Germinal center (tissue), 1 donor: ENCODE data around the gene IL15RA.
"Not testable (repeated sequence)": the region's sequence is repeated elsewhere in the genome, so short reads cannot be mapped to it uniquely, and the experiment has no call there.

Experiments used
- DNase-seq: peaks from one replicate; pipeline ENCODE4 v3.0.0; 2012; ENCODE audit warnings: mixed read lengths, low spot score

Gene IL15RA

DNA sequence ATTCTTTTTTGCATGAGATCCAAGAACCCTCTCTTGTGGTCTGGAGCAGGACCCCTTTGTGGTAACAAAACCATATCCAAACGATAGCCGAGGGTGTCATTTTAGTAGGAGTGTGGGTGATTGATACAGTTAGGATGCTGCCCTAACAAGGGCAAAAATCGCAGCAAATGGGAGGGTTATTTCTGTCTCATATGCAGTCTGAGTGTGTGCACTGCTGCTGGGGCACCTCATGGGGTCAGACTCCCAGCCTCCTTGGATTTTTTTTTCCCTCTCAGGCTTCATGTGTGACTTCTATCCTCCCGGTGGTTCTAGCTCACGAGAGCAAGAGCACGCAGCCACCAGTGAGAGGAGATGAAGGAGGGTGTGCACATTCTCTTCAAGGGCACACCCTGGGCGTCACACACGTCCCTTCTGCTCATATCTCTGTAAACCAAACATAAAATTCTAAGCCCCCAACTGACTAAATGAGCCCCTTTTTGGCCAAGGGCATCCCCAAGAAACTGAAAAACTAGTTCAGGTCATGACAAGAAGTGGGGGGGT lies 28.6 kb upstream of the IL15RA start:
- no peak for DNase-seq

- DNase-seq = not testable (repeated sequence)
These were observed 27.9 kb upstream of the IL15RA start for GRCh38 chr10:6005161-6005804.

GRCh38 chr10:6002809-6003510 lies 25.6 kb upstream of the IL15RA start:
- DNase-seq = no peak

GRCh38 chr10:5999440-6000165 lies 22.3 kb upstream of the IL15RA start:
- no peak for DNase-seq

DNA sequence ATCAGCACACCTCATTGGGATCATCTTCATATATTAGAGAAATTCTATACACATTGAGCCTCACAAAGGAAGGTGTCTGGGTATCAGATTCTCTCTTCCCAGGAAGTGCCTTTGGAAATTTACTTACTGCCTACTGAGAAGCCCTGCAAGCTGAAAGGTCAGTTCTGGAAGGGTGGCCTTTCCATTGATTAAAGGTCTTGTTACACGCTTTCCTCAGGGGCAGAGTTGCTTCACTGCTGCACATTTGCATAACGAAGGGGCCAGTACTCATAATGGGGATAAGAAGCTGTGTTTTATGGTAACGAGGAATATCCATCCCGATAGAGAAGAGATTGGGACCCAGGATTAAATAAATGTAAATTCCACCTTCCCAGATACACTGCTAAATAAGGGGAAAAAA lies 19.4 kb upstream of the IL15RA start:
- no peak for DNase-seq

DNA sequence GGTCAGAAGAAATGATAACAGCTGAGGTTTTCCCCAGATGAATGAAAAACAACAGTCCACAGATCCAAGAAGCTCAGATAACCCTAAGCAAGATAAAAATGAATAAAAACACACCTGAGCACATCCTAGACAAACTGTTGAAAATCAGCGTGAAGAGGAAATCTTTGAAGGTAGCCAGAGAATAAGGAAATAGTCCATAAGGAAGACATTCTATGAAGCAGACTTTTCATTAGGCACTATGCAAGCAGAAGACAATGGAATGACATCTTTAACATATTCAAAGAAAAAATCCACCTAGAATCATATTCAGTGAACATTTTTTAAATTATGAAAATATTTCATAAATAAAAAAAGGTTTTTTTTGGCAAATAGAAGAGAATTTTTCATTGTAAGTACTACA lies 15.1 kb upstream of the IL15RA start:
- DNase-seq = no peak

- no peak for DNase-seq
These were observed 14.4 kb upstream of the IL15RA start for GRCh38 chr10:5991708-5992107.

DNA sequence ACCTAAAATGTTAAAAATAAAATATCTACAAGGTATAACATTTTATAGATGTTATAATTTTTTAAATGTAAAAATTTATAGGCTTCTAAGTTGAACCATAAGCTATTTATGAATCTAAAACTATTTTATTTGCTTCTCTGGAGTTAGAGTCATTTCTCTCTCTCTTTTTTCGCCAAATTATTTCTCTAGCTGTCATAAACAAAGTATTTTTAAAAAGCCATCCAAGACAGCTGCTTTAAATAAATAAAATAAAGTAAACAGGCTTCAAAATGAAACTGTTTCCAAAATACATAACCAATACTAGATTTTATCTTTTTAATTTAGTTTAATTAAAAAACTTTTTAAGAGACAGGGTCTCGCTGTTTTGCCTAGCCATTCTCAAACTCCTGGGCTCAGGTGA lies 12.4 kb upstream of the IL15RA start:
- DNase-seq = no peak

DNA sequence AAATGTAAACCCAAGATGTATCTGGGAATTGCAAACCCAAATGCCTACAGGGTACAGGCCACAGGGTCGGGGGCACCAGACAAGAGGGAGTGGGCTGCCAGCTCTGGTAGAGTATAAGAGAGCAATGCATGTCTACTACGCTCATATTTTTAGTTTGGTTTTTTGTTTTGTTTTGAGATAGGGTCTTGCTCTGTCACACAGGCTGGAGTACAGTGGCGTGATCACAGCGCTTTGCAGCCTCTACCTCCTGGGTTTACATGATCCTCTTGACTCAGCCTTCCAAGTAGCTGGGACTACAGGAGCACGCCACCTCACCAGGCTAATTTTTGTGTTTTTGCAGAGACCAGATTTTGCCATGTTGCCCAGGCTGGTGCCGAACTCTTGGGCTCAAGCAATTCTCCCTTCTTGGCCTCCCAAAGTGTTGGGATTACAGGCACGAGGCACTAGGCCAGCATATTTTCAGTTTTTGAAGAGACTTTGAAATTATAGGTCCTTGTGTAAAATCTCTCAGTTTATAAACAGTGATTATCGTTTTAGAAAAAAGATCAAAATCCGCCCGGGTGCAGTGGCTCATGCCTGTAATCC lies 11.1 kb upstream of the IL15RA start:
- no peak for DNase-seq

- no peak for DNase-seq
These were observed 10.4 kb upstream of the IL15RA start for GRCh38 chr10:5987747-5988146.

DNA sequence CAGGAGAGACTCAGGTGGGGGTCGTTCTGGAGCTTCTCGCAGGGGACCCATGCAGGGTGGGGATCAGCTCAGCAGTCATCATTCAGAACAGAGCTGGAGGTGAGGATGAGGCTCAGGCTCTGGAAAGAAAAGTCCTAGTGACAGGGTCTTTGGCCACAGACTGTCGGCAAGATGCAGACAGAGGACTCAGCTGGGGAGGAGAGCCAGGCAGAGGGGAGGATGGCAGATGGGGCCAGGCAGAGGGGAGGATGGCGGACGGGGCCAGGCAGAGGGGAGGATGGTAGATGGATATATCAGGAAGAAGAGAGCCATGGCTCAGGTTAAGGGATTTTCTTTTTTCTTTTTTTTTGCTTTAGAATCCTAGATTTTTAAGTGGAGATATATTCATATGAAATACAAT lies 7.7 kb upstream of the IL15RA start:
- no peak for DNase-seq

DNA sequence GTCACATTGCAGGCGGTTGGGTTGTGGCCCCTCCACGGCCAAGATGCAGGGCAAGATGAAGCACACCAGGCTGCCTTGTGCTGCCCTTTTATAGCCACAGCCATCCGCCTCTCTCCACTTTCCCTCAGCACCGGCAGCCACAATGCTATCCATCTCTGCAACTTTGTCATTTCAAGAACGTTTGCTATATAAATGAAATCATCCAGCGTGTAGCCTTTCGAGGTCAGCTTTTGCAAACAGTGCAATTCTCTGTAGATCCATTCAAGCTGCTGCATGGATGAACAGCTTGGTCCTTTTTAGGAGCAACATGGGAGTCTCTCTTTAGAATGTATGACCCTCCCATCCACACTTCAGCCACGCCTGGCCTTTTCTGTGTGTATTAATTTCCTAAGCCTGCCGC lies 6.4 kb upstream of the IL15RA start:
- DNase-seq = no peak

DNA sequence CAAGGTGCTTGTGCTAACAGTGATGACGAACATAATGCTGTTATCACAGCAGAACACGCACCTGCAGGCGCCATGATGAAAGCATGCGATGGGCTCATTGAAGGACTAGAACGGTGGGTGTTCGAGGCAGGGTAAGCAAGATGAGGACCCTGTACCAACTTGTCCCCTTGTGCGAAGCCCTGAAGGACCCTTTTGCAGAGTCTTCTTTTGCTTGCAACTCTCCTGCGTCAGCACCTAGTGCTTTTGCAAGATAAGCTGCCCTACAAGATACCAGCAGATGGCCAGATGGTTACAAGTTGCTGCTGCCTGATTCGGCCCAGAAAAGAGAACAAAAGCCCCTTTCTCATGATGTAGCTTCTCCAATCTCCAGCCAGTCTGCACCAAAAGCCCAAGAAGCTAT lies 4.2 kb upstream of the IL15RA start:
- no peak for DNase-seq

DNA sequence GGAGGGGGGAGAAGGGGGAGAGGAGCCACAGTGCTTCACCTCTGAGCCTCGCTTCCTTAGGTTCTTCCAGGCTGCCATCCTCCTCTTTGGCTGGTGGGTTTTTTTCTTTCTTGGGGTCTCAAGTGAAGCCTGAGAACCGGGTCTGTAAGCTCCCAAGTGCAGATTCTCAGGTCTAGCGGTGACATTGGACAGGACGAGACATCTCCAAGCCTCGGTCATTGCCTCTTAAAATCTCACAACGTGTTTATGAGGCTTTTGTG lies 817 bp upstream of the IL15RA start:
- no peak for DNase-seq

- DNase-seq = peak; percentile 58
These were observed 552 bp downstream of the IL15RA start for GRCh38 chr10:5976512-5977470.

GRCh38 chr10:5975641-5976473 lies 1.5 kb downstream of the IL15RA start:
- DNase-seq = peak; percentile 71

DNA sequence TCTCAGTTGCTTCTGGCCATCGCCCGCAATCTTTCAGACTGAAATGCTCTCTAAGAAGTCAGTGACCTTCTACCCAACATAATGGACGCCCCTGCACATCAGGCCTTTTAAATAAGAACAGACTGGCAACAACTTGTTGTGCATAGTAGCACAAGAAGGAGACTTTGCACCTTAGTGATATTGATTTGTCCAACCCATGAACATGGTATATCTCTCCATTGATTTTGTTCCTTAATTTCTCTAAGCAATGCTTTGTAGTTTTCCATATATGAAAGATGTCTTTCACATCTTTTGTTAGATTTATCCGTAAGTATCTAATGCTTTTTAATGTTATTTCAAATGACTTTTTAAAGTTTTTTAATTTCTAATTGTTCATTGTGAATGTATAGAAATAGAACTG lies 4.3 kb downstream of the IL15RA start:
- no peak for DNase-seq

DNA sequence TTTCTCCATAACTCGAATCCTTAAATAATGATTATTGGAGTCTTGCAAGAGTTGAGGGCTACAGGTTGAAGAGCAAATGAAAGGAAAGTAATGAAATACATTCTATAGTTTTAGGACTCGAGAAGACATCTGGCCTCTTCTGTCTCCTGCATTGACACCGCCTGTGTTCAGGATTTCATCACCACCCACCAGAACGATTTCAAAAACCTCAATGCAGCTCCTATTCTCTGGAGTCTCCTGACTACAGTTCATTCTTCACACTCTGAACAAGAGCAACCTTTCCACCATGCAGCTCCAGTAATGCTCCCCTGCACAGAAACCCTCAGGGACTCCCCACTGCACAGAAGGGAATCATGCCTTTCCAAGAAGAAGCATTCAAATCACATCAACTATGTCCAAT lies 5.5 kb downstream of the IL15RA start:
- no peak for DNase-seq

DNA sequence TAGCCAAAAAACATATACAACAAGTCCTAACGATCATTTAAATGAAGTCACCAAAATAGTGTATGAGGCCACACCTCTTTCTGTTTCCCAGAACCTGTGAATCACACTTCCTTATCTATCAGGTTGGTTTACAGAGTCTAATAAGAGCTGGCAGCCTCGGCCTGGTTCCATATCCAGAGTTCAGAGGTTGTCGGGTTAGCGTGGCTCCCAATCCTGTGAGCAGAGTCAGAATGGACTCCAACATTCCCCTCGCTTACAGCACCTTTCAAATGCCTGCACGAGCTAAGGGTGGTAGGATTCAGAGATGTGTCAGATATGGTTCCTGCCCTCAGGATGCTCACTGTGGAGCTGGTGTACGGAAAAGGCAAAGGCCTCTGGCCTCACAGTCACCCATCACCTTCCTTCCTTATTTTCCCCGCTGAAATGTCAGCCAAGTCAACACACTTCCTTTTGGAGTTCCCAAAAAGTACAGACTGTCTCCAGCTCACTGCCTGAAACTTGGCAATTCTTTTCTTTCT lies 6.0 kb downstream of the IL15RA start:
- peak; percentile 43 for DNase-seq

DNA sequence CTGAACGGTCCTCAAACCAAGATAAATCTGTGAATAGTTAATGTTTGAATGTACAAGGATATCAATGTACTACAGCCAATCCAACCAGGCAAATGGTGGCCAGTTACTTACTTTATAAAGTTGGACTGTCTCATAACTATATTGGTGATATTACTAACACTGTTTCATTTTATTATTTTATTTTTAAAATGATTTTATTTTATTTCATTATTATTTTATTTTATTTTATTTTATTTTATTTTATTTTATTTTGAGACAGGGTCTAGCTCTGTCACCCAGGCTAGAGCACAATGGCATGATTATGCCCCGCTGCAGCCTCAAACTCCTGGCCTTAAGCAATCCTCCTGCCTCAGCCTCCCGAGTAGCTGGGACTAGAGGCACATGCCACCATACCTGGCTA lies 6.8 kb downstream of the IL15RA start:
- no peak for DNase-seq

GRCh38 chr10:5970066-5970465 lies 7.3 kb downstream of the IL15RA start:
- DNase-seq = no peak
